Mesodermal cell (in vitro differentiated cells): ENCODE measurements around the gene CLIC5.

Experiments used
- H3K27ac ChIP-seq: 2 replicates; pipeline ENCODE4 v1.7.0; 2013; ENCODE audit warnings: mild to moderate bottlenecking, low read depth, low read length, moderate library complexity; ENCODE audit not compliant: severe bottlenecking
- H3K36me3 ChIP-seq: 2 replicates; pipeline ENCODE4 v1.7.1; 2013; ENCODE audit warnings: mild to moderate bottlenecking, low read length, moderate library complexity; ENCODE audit not compliant: control insufficient read depth, insufficient read depth
- H3K4me1 ChIP-seq: one replicate; pipeline ENCODE4 v1.7.1; 2013; ENCODE audit warnings: mild to moderate bottlenecking, low read length; ENCODE audit not compliant: insufficient read depth, control insufficient read depth, poor library complexity, severe bottlenecking
- H3K4me3 ChIP-seq: 2 replicates; pipeline ENCODE4 v1.7.0; 2013; ENCODE audit warnings: low read length, control low read depth, mild to moderate bottlenecking; ENCODE audit not compliant: insufficient read depth, poor library complexity, severe bottlenecking; ENCODE audit errors: extremely low read depth
- H3K9me3 ChIP-seq: 2 replicates; pipeline ENCODE4 v1.7.1; 2013; ENCODE audit warnings: mild to moderate bottlenecking, low read length, moderate library complexity; ENCODE audit not compliant: control insufficient read depth
- WGBS, 2 experiments: methylation state at CpG; one replicate each; pipeline ENCODE4 v1.1.5; 2013; ENCODE audit warnings: missing lambda C conversion rate in 2 of 2; ENCODE audit not compliant: insufficient coverage in 2 of 2; 5-methylcytosine and 5-hydroxymethylcytosine counted together

CLIC5 gene

GRCh38 chr6:46052479-46052878 is 36.8 kb upstream of the CLIC5 start:
- 100% methylated on average over 1 of the region's 1 CpG; no CpG with 5 or more reads in 1 of the 2 experiments for WGBS, 2 experiments
- H3K4me3 ChIP-seq = no peak overlapping the region
- no peaks in the 10 kb centered on the region for H3K36me3 ChIP-seq
- H3K27ac ChIP-seq = no peak overlapping the region
- no peaks in the 10 kb centered on the region for H3K9me3 ChIP-seq
- H3K4me1 ChIP-seq = no peaks in the 10 kb centered on the region

GRCh38 chr6:46051962-46052361 is 36.3 kb upstream of the CLIC5 start:
- Histone ChIP-seq H3K4me1 (no peaks in the 10 kb centered on the region), H3K36me3 (no peaks in the 10 kb centered on the region), H3K9me3 (no peaks in the 10 kb centered on the region), H3K4me3 (no peak overlapping the region), H3K27ac (no peak overlapping the region)

DNA sequence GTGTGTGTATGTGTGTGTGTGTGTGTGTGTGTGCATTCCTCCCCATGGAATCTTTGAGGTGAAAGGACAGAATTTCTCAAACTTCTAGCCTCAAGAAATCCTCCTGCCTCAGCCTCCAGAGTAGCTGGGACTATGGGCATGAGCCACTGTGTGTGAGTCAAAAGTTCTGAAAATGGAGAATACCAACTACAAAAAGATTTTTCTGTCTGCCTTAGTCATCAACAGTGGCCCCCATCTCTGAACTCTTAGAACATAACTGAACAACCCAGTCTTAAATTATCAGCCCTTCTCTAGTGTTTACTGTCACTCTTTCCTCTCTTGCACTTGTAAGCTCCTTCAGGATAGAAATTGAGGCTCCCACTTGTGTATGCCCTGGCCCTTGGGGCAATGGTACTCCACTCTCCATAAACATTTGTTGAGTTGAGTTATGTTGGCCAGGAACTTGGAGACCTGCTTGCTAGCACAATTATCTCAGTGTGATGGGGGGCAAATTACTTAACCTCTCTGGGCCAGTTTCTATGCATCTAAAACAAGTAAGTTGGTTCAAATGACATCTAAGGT is 35.3 kb upstream of the CLIC5 start:
- no peaks in the 10 kb centered on the region for H3K9me3 ChIP-seq
- no peak overlapping the region for H3K27ac ChIP-seq
- no peaks in the 10 kb centered on the region for H3K4me1 ChIP-seq
- no peak overlapping the region for H3K4me3 ChIP-seq
- H3K36me3 ChIP-seq = no peaks in the 10 kb centered on the region

DNA sequence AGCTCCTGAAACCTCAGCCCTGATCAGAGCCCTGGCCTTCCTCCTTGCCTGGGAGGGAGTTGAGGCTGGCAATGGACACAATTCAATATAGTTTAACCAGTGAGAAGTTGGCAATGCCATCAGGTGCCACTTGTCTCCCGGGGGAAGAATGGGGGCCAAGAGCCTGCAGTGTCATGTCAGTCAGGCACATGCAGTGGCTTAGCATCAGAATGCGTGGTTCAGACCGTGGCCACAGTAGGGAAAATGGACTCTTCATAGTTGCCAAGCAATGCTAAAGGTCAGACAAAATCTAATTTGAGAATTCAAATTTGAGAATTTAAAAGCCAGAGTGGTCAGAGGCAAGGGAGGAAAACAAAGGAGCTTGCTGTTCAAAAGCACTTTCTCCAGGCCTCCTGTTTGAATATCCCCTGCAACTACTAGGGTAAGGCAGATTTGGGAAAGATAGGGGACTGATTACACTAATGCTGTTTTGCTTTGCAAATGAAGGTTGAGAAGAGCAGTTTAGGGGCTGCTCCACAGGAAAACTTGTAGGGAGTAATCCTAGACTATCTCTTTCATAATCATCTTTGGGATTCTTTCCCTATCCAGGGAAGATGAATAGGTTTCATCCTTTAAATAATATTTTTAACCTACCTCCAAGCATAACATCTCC is 33.1 kb upstream of the CLIC5 start:
- WGBS, 2 experiments = 84 to 91% methylated on average over 2 to 3 of the region's 3 CpGs

GRCh38 chr6:46046558-46047174 is 31.0 kb upstream of the CLIC5 start:
- Histone ChIP-seq H3K4me1 (no peaks in the 10 kb centered on the region), H3K36me3 (no peaks in the 10 kb centered on the region), H3K9me3 (no peaks in the 10 kb centered on the region), H3K27ac (no peak overlapping the region), H3K4me3 (no peak overlapping the region)
- WGBS, 2 experiments = 90% methylated on average over 3 of the region's 5 CpGs; no CpG with 5 or more reads in 1 of the 2 experiments

More for the DNA sequence above, 33.1 kb upstream of the CLIC5 start:
- Histone ChIP-seq H3K27ac (no peak overlapping the region), H3K36me3 (no peaks in the 10 kb centered on the region), H3K4me3 (no peak overlapping the region), H3K9me3 (no peaks in the 10 kb centered on the region), H3K4me1 (no peaks in the 10 kb centered on the region)

DNA sequence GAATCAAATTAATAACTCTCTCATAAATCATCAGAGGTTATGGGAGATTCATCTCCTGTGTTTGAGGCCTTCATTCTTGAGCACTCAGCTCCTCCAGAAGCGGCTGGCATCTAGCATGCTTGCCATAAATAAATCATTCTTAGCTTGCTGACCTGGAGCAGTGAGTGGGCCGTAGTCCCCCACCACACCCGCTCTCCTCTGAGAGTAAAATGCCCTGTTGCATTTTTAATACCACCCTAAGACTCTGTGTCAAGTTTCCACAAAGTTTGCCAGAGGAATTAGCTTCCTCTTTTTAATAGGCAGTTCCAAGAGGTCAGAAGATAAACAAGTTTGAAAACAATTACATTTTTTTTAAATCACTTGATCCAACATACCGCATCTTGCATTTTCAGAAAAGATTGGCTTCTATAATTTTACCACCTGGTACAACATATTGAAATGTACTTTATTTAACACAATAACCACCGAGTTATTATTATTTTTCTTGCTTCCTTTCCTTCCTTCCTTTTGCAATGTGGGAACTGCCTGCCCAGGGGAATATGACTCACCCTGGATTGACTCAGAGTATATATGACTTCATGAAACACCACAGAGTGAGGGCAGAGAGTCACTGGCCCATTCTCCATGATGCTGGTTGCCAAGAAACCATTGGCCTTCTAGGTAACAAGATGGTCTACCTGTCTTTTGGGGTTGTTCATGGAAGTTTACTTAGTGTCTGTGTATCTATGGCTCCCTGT is 29.4 kb upstream of the CLIC5 start:
- Histone ChIP-seq H3K4me3 (no peak overlapping the region), H3K27ac (peak overlapping the region; percentile 44), H3K4me1 (no peaks in the 10 kb centered on the region), H3K9me3 (no peaks in the 10 kb centered on the region), H3K36me3 (no peaks in the 10 kb centered on the region)
- 84 to 97% methylated on average over 4 to 5 of the region's 5 CpGs for WGBS, 2 experiments

GRCh38 chr6:46042355-46042999 is 26.8 kb upstream of the CLIC5 start:
- Histone ChIP-seq H3K4me1 (no peaks in the 10 kb centered on the region), H3K9me3 (no peaks in the 10 kb centered on the region), H3K4me3 (no peak overlapping the region), H3K27ac (no peak overlapping the region), H3K36me3 (no peaks in the 10 kb centered on the region)
- 44 to 83% methylated on average over 2 to 4 of the region's 5 CpGs for WGBS, 2 experiments

GRCh38 chr6:46040288-46040687 is 24.6 kb upstream of the CLIC5 start:
- Histone ChIP-seq H3K36me3 (no peaks in the 10 kb centered on the region), H3K27ac (no peak overlapping the region), H3K4me3 (no peak overlapping the region), H3K9me3 (no peaks in the 10 kb centered on the region), H3K4me1 (no peaks in the 10 kb centered on the region)
- WGBS, 2 experiments = 89 to 97% methylated on average over 6 to 7 of the region's 7 CpGs

- Histone ChIP-seq H3K36me3 (no peaks in the 10 kb centered on the region), H3K4me1 (no peaks in the 10 kb centered on the region), H3K9me3 (no peaks in the 10 kb centered on the region), H3K4me3 (no peak overlapping the region), H3K27ac (no peak overlapping the region)
Observed at GRCh38 chr6:46039646-46040045, 24.0 kb upstream of the CLIC5 start.

- no peak overlapping the region for H3K27ac ChIP-seq
- no peak overlapping the region for H3K4me3 ChIP-seq
- no peaks in the 10 kb centered on the region for H3K36me3 ChIP-seq
- H3K4me1 ChIP-seq = no peaks in the 10 kb centered on the region
- 67 to 75% methylated on average over 1 of the region's 1 CpG for WGBS, 2 experiments
- H3K9me3 ChIP-seq = no peaks in the 10 kb centered on the region
Observed at GRCh38 chr6:46036911-46037310, 21.3 kb upstream of the CLIC5 start.
